Stimulated activated CD4-positive, alpha-beta T cell treated with anti-CD3 and anti-CD28 coated beads, Interleukin-15, amount 100 ng/mL, for 48 hours (primary cell): ENCODE results near the gene KLF7.

Experiments used
- DNase-seq, 2 donors: peaks; one replicate each; pipeline ENCODE4 v3.0.0-alpha.2; 2020; ENCODE audit warnings: low read depth in 2 of 2

Gene KLF7

DNA sequence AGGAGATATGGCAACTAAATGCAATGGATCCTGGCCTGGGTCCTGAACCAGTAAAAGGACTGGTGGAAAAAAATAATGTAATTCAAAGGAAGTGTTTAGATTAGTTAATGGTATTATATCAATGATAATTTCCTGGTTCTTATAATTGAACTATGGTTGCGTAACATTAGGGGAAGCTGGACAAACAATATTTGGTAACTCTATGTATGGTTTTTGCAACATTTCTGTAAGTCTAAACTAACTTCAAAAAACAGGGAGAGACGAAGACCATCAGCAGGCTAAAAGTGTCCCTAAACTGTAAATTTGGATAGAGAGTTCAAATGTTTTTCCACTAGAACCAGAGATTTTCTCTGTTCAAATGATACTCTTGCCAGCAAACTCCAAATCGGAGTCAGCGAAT, 36.9 kb downstream of the KLF7 start:
- DNase-seq = no peak

DNA sequence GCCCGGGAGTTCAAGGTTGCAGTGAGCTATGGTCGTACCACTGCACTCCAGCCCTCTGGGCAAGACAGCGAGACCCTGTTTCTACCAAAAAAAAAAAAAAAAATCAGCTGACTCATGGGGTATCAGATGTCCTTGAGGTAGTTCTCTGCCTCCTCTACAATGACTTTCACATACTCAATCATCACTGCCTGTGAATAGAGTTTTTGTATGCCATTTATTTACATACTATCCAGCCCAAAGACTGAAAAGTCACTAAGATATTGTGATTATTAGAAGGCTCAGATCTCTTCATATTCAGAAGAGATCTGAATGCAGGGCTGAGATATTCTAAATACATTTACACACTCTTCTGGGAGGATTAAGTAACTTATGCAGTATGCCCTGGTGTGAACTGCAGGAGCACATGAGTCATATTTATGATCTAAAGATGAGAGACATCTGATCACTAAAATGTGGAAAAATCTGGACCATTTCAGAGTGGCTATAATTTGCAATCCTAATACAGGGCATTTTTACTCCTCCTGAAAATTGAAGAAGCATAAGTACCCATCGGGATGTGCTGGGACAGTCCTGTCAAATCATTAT, 38.9 kb downstream of the KLF7 start:
- DNase-seq = no peak

DNA sequence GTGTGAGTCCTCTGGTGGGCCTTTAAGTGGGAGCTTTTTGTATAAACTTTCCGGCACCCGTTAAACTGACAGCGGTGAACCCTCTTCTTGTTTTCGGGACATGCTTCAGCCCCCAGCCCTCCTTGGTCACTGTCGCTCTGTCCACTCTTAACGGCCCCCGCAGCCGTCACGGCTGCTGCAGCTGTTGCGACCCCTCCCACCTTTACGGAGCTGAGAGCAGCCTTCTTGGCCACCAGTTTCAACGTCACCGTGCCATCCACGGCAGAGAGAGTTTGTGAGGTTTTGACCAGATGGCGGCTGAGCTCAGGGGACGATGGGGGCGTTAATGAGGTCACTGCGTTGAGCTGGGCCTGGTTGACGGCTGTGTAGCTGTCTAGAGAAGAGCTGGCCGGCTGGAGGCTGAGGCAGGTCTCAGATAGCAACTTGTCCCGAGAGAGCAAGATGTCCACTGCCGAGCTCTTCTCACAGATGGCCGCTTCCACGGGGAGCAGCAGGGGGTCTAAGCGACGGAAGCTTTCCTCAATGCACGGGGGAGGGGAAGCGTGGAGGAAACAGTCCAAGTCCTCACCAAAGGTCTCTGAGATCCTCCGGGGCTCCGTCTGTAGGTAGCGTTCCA, 41.9 kb downstream of the KLF7 start:
- DNase-seq = no peak

DNA sequence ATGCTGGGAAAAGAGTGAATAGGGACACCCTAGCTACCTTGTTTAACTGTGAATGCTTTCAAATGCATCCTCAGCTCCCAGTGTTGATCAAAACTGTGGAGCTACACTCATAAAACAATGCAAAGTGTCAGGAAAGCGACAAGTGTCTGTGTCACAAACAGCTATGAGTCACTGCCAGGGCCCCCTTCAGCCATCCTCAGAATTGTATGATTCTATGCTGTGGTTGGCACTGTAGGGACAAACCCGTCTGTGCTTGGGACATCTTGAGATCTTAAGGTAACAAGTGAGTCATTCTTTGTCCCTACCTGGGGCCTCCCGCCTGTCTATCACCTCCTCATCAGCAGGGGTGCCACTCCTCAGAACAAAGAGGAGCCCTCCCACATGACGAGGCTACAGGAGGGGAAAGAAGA, 42.4 kb downstream of the KLF7 start:
- DNase-seq = peak; percentile 57 to 68

DNA sequence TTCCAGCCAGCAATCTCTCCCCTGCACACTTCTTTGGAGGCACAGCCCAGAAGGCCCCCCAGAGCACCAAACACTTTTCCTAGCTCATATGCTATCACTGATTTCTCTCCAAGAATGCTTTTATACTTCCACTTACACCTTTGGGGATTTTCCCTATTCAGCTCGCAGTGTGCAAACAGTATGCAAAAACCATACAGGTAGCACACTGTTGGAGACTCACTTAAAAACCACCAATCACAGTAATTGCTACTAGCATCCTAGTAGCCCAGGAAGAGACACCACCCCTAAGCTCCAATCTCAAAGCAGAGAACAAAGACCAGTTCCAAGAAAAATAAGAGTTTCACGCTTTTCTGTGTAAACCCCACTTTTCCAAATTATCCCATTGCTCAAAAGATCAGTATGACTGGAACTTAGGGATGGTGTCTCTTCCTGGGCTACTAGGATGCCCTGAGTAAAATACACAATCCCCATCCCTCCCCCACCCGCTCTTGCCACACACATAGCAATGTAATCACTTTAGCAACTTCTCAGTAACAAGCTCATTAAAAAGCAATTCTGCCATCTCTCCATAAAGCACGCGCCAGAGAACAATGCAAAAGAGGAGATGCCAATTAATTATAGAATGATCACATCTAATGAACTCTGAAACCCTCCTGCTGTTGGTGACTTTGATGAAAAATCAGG, 43.0 kb downstream of the KLF7 start:
- DNase-seq = no peak

DNA sequence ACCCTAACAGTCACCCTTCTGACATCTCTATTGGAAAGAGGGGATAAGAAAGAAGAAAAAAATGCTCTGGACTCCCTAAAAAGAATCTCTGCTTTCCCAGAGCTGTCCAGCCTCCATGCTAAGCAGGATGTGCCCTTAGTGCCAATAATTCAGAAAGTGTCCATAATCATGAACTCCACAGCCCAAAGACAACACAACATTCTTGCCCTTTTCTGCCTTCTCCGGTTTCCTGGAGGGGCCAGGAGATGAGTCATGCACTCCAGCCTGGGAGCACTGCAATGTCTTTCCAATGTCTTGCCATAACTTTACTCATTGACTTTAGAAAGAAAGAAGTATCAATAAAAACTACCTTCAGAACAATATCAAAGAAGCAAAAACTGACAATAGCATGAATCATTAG, 44.0 kb downstream of the KLF7 start:
- no peak for DNase-seq

DNA sequence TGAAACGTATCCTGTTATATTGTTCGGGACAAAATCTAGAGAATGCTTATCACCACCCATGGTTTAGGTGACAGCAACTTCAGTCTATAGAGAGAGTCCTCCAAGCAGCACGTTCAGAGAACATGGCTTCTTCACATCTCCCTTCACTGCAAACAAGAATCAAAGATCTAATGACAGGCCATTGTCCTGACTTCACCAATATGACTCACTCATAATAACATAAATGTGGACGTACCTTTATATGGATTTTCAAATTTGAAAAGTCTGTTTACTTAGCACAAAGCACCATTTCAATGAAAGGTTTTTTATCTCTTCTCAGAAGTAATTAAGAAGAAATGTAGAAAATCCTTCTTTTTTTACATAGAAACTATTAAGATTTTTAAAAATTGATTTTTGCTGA, 46.7 kb downstream of the KLF7 start:
- no peak for DNase-seq

DNA sequence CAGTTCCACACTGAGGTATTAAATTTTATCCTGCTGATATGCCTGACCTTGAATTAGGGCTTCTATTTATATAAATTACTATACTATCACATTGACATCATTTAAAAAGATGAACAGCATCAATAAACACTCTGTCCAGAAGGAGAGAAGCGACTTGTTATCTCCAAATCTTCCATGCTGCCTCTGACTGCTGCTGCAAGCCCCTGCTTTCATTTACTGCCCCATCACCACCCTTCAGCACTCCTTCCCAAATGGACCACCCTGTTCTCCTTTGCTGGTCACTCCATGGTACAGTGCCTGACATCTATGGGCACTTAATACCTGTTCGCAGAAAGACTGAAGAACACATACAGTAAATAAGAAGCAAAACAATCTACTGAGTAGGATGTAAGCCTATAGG, 48.1 kb downstream of the KLF7 start:
- no peak for DNase-seq

DNA sequence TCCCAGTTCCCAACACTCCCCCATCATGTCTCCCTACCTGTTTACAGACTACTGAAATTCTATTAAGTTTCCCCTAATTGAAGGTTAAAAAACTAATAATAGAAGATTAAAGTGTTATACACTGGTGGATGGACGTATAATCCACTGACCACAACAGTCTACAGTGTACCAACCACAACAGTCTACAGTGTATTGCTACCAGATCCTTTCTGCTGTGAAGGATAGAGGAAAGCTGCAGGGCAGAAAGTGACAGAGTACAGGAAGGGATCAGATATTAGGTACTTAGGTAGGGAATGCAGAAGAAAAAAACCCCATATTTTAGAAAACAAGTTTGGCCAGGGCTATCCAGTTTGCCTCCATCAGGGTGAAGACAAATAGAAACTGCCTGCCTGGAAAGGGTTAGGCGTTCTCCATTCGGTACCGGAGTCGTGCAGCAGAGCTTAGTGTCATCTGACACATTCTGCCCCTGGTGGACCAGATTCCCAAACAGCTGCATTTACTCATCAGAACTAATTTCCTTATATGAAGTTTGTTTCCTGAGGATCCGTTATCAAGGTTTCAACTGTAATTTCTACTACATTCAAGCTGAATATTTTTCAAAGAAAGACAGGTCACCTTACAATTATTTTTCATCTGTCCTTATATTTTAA, 49.9 kb downstream of the KLF7 start:
- no peak for DNase-seq

DNA sequence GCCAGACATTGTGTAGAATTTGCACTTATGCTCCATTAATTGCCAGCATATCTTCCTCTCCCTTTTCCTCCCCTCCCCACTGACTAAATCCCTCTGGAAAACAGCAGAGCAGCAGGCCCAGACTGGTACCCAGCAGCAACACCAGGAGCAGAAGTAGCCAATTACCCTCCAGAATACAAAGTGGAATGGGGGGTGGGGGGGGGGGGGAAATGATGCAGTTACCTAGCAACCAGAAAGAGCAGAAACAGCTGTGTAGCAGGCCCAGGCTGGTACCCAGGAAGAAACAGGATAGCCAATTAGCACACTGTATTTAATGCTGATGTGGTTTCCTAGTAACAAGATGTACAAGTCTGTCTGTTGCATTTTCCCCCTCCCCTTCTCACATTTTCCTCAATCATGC, 52.3 kb downstream of the KLF7 start:
- no peak for DNase-seq

DNA sequence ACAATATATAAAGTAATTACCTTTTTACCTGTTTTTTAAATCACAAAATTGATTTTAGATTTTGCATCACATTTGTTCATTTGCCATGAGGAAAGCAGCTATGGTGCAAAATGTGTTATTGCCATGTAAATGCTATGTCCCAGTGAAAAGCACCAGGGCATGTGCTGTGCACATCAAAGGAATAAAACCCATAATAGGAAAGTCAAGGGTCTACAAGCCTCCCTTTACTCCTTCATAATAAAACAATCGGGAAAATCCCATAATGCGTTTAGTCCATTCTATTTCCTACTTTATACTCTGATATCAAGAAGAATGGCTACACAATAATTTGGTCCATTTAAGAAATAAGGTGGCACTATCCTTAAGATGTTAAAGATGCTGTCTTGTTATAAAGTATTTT, 53.0 kb downstream of the KLF7 start:
- DNase-seq = no peak

DNA sequence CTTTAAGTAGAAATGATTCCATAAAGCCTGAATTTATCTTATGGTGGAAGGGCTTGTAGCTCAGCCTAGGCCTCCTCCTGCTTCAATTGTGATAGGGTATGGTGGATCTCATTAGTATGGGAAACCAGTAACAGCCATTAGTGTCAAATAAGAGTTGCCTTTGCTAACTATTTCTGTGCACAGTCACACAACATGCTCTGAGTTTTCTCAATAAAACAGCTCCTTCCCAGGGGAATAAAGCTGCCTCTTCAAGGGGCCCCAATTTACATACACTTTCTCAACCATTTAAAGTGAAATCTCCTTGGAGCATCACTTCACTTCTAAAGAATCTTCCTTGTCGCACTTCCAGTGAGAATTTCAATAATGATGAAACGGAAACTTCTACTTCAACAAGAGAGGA, 53.4 kb downstream of the KLF7 start:
- no peak for DNase-seq

DNA sequence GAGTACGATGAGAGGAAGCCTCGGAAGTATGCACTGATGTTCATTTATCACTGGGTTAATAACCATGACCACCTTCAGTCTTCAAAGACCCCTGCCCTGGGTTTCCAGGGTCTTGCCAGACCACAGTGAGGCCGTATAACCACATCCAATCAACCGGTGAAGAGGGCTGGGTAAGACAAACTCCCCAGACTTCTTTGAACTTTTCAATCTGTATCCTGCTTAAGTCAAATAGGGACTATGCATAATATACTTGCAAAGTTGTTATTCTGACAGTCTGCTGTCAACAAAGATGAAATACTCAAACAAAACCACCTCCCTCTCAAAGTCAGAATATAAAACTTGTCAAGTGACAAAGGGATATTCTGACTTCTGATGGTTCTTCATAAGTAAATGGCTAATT, 54.0 kb downstream of the KLF7 start:
- DNase-seq = no peak

DNA sequence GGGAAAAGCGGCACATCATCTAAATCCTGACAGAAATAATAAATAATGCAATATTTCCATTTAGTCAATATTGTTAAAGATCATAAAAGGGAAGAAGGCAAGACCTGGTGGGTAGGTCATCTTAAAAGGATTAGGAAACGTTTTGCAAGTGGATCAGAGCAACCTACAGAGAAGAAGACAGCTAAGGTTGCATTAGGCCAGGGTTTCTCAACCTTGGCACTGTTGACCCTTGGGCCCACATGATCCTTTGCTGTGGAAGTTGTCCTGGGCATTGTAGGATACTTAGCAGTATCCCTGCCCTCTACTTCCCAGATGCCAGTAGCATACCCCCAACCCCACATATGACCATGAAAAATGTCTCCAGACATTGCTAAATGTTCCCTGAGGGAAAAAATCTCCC, 55.0 kb downstream of the KLF7 start:
- DNase-seq = no peak

DNA sequence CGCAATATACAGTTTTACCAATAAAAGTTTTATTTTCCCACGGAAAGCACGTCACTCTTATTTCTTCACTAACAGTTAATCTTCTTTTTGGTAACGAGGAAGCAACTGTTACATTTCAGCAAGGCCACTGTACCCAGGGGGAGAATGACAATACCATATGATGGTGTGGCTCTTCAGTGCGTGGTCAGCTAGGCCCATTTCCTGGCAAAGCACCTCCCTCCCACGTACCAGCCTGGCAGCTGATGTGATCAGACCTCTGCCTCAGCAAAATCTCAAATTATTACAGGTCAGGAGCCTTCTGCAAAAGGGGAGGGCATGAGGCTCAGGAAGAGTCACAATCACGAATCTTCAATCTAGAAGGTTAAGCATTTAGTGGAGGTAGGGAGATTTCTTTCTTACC, 55.4 kb downstream of the KLF7 start:
- no peak for DNase-seq

DNA sequence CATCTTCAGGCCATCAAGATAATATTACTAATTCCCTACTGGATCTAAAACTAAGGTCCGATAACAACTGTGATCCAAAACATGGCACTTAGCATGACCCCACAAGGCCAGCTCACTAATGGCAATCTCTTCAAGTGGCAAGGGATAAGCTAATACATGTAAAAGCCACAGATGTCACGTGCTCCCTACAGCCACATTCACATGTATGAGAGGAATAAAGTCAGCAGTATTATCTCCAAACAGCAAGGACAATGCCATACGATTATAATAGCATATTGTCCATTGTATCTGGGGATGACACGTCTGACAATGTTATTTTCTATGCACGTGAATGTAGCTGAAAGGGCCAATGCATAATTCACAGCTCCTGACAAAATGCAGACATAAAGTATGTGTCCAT, 56.0 kb downstream of the KLF7 start:
- no peak for DNase-seq

DNA sequence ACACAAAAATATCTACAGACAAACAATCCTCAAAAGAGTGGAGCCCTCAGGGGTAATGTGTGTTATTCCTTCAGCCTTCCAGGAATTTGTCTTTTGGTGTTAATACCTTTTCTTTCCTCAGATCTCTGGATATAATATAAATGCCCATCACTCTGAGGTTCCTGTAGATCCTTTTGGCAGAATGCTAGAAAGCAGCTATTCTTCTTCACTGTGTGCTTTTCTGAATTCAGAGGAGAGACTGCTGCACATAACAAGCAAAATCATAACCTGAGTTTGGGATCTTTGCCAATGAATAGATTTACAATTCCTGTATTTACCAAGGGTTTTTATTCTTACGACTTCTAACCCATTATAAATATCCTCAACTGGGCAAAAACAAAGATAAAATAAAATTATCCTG, 57.3 kb downstream of the KLF7 start:
- DNase-seq = no peak

DNA sequence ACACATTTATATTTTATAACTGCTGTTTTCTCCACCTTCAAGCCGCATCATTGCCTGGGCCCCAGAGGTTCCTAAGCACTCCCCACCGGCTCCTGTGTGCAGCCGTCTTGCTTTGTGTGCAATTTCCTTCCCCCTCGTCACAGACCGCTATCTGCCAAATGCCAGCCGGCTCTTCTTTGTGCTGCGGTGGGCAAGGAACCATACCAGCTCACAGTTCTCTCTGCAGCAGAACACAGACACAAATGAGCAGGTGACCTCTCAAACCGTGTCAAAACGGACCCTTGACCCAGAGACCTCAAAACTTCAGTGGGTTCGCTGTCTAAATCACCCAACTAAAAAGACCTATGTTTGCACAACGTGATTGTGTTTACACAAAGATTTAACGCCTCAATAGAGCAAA, 58.2 kb downstream of the KLF7 start:
- no peak for DNase-seq

DNA sequence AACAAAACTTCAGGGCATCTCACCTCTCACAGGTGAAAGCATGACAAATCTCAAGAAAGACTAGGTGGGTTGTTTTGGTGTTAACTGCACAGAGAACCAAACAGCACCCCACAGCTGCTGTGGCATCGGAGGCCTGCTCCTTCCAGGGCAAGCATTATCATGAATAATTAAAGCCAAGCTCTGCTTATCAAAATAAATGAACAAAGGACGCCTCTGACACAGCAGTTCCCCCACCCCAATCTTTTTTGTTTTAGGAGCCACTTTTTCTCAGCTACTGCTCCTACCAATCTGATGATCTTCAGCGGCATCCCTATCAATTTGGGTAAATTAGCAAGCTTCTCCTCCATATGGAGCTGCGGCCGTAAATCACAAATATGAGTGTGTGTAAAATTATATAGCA, 58.6 kb downstream of the KLF7 start:
- DNase-seq = no peak

DNA sequence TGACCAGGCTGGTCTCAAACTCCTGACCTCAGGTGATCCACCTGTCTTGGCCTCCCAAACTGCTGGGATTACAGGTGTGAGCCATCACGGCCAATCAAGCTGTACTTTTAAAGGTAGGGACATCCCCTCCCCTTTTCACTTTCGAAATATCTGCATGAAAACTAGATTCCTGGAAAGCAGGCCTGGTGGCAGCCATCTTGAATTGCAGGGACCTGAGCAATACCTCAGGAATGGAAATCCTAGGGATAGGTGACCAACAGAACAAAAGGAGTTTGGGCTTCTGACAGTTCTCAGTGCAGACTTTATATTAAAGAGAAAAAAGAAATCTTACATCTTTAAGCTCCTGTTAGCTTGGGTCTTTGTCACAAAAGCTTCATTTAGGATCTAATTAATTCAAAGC, 62.6 kb downstream of the KLF7 start:
- no peak for DNase-seq

DNA sequence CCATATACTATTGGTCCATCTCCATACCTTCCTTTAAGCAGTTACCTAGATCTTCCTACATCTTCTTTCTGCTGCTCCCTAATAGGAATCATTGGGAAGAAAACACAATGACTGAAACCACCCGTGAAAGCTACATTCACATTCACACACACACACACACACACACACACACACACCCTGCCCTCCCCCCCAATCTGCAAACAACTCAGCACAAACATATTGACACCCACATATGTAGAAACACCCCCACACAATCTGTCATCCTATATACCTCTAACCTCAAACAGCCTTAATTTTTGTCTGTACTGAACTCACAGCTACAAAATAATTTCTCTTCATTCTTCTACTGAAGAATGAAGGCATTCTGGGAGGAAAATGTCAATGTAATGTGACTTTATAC, 63.8 kb downstream of the KLF7 start:
- DNase-seq = no peak

DNA sequence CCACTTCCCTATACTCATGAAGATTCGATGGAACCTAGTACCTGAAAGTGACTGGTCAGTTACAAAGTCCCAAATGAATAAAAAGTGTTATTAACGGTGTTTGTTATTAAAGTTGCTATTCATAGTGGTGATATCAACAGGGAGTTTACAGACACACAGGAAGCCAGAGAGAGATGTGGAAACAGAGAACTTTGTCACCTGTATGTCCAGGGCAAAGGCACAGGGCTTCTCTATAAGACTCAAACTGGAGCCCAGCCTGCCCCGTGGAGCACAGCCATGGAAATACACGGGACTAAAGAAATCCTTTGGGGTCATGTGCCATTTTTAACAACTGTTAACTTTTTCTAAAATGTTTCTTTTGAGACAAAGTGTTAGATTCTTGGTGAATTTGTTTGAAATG, 68.5 kb downstream of the KLF7 start:
- no peak for DNase-seq

DNA sequence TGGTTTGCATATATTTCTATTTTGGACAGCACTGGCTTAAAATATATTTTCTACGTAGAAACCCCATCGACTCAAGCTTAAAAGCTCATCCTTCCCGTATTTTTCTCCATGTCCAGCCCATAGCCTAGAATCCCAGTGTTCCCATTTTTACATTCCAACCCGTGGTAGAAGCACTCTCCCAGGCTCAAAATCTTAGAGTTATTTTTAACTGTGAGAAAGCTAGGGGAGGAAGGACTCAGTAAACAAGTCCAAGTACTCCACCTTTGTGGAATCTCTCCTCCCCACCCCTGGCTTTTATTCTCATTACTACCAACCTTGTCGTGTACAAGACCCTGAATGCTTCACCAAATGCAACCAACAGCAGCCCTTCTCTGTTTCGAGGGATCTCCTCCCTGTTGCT, 69.8 kb downstream of the KLF7 start:
- DNase-seq = no peak
